Endometrial microvascular endothelial cells (primary cell): ENCODE results near the gene MBD5. TPM values are rescaled to one million over a fixed set of nuclear protein-coding genes. Genes with fewer than 3 reads are reported as not detected.

ENCODE experiments used
- in situ Hi-C: cut with HindIII; loops from 2 replicates; pipeline ENCODE4 v1.10.0; 2017; ENCODE audit warnings: low sequenced_read_pairs, low pct_unique_long_range_greater_than_20kb; ENCODE audit errors: inconsistent ontology term
- total RNA-seq: library from RNA; depleted of rRNA; stranded (reverse); fragments of >200 nt; gene quantifications from one replicate; pipeline ENCODE4 v1.2.3, GENCODE V29; 2015; ENCODE audit errors: inconsistent ontology term

Gene MBD5
- total RNA-seq, 1 donor from 2014 or later = 16.0 TPM

DNA sequence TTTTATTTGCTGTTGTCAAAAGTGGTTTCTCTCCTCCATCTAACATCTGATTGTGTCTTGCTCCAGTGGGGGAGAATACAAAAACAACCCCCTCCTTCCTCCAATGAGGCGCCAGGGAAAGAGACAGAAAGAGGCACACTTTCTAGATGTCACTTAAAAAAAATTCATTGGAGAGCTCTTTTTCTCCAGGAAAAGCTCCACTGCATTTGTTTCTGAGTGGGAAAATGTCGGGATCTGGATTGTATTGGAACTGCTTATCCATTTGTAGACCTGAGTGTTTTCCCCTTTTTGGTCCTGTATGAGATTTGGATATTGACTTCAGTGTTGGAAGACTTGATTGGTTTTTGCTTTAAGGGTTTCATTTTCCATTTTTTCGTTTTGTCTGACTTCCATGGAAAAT lies 995 bp downstream of the MBD5 start:
- in situ Hi-C loops = no loop called here

DNA sequence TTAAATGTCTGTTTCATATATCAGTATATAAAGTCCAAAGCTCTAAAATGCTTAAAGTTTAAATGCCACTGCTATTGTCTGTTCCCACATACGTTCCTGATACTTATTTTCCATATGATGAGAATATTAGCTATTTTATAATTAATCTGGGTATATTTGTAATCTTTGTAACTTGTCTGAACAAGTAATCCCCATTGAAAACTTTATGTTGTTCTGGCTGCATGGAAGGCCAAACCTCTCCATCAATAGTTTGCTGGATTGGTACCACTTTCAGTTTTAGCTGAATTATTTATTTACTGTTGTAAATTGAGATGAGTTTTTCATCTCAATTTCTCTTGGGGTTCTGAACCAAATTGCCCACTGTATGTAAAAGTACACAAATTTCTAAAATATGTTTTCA lies 1.5 kb downstream of the MBD5 start:
- in situ Hi-C loops = no loop called here

DNA sequence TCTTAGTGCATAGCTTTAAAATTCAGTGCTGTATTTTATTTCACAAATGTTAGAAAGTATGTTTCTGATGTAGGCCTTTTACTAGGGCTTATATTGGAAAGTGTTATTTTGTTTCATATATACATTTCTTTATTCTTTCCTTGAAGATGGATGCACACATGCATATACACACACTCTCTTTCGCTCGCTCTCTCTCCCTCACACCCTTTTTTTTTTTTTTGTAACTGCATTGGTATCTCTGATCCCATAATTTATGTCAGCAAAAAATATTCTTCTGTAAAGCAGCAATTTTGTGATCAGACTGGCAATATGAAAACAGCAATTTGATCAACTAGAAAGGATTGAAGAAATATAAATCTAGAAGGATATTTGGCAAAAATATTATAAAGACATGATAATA lies 2.0 kb downstream of the MBD5 start:
- in situ Hi-C loops = no loop called here

DNA sequence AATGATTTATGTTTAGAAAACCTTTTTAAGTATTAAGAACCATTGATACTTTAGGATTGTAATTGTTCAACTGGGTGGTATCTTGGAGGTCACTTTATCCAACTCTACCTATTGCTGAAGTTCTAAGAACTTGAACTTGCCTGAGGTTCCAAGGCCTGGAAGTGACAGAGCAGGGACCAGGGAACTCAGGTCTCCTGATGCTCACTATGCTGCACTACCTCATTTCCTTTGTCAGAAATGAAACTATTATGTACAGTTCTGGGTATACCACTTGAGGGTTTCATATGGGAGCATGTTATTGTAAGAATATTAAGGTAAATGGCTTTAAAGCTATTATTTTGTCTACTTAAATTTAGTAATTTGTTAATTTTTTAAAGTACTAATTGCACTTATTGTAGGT lies 3.0 kb downstream of the MBD5 start:
- in situ Hi-C loops = no loop called here

DNA sequence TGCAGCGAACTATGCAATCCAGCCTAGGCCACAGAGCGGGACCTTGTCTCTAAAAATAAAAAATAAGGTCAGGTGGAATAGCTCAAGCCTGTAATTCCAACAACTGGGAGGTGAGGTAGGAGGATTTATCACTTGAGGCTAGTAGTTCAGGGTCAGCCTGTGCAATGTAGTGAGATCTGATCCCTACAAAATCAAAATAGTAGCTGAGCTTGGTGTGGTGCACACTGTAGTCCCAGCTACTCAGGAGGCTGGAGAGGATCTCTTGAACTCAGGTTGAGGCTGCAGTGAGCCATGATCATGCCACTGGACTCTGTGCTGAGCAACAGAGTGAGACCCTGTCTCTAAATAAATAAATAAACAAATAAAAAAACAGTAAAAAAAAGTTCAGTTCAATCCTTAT lies 5.7 kb downstream of the MBD5 start:
- in situ Hi-C loops = no loop called here

DNA sequence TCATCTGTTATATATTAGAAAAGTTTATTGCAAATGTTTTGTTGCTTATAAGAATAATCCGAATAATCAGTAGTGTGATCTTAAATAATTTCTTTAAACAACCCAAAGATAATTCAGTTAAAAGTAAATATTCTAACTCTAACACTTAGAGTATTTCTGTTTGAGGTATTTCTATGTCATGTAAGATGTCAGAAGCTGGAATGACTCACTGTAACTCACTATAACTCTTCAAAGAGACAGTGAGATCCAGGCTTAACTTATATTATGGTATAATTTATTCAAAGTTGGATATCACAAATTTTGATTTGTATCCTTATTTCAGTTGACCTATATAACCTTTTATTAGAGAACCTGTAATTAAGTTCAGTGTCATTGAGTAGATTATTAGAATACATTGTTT lies 6.9 kb downstream of the MBD5 start:
- in situ Hi-C loops = no loop called here

DNA sequence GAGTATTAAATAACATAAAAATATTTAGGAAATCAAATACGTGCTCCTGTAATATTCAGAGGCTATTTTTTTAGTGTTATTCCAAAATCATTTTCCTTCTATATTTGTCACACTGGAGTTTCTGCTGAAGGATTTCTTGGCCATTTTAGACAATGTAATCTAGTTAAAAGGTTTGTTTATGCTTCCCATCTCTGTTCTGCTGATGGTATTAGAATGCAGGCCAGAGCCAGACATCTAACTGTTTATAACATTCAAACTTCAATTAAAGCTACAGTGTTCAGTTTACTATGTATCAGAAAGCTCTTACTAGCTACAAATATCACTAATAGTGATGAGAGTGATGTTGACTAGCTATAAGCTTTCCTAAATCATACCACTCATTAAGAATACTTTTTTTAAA lies 7.9 kb downstream of the MBD5 start:
- in situ Hi-C loops = no loop called here

DNA sequence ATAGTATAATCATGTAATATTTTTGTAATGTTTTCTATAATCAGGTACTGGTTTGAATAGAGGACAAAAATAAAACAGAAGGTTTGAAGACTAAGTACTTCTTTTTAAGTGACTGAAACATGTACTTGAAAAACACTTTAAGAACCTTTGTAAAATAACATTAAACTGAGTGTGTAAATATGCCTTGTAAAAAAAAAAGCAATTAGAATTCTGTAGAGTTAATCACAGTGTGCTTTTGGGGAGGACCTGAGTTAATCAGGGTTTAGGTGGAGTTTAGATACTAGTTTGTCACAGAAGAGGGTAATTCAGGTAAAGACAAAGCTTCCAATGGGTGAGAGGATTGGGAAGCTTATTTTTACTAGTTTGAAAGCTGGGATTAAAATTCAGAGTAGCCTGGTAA lies 10.3 kb downstream of the MBD5 start:
- in situ Hi-C loops = no loop called here

DNA sequence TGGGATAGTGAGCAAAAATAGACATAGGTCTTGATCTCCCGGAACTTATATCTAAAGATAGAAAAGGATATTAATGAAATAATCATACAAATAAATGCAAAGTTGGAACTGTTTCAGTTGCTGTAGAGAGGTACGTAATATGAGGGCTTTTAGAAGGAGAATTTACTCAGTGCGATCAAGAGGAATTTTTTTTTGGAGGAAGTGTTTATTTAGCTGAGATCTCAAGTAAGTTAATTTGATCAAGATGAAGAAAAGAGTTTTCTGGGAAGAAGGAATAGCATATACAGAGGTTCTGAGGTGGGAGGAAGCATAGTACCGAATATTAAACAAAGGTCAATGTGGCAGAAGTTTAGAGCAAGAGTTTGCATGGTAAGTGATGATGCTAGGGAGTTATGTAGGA lies 11.3 kb downstream of the MBD5 start:
- in situ Hi-C loops = no loop called here

DNA sequence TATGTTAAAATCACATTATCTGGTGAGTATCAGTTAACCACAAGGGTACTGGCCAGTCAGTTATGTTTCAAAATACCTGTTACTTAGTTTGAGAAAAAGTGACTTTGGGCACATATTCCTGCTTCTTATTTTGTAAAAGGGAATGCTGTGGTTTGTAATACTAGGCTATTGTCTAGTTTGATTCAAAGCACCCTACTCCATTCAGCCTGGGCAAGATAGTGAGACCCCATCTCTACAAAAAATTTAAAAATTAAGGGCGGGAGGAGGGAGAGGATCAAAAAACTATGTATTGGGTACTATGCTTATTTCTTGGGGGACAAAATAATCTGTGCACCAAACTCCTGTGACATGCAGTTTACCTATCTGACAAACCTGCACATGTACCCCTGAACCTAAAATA lies 18.9 kb downstream of the MBD5 start:
- in situ Hi-C loops = no loop called here

DNA sequence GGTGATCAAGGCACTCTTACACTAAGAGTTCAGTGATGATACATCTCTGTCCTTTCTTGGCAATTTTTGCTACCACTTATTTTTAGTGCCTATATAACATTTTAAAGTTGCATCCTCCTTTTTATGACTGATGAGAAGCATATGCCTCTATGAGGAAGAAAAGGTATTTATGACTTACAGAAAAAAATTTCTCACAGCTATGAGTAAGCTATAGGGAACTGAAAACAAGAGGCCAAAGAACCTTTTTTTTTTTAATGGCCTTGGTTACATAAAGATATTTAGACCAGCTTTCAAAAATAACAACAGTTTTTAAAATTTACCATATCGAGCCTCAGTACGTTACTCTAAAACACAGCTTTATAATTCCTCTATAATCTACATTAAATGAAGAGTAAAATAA lies 21.3 kb downstream of the MBD5 start:
- in situ Hi-C loops = no loop called here

DNA sequence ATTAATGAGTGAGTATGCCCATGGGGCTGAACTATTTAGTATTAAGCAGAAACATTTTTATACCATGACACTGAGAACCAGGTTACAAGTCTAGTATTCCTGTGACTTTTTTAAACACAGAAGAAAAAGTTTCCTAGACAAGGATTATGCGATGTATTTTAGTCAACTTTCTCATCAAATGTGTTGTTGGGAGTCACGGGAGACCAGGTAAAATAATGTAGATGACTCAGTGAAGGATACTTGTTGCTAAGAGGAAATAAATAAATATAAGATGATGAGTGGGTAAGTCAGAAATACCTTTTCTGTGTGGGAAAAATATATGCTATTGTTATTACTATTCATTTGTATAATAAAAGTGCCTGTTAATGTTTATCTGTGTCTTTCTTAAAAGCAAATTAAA lies 23.4 kb downstream of the MBD5 start:
- in situ Hi-C loops = no loop called here

DNA sequence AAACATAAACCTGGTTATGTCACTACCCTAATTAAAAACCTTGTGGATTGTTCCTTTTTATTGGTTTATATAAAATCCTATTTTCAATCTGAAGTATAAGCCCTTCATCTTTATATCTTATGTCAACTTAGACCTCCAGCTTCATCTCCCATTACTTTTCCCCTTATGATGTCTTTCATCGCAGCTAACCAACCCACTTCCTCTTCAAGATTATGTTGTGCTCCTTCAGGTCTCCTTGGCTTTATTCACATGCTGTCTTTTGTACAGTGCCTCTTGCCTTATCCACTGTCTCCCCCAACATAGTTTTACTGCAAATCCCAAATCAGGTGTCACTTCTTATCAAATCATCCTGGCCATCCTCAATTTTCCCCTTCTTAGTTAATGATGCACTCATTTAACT lies 25.9 kb downstream of the MBD5 start:
- in situ Hi-C loops = no loop called here

DNA sequence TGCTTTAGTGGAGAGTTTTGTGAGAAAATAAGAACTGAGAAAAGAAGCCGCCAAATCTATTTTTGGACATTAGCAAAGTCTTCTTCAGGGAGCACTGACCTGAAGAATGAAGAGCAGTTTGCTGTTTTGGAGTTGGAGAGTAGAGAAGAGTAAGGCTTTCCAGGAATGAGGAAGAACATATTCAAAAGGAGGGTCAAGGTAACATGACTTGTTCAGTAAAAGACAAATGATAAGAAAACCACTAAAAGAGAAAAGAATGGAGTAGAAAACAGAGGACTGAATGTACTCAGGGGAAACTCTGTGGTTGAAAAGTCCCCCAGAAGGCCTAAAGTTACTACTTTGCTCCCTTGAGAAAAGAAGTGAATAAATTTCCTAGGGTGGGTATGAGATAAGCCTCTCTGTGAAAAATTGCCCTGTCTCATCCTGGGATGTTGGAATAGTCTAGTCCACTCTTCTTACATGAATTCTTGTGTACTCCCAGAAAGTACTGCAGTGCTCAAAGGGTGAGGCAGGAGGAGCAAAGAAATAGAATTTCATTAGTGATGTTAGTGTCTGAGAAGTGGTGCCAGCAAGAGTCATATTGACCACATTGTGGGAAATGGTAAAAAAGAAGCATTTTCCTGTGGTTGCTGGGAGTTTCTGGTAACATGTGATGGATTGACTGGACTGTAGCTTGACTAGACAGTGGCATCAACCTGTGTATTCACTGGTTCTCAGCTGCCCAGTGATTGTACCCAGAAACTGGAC lies 27.8 kb downstream of the MBD5 start:
- in situ Hi-C loops = no loop called here

DNA sequence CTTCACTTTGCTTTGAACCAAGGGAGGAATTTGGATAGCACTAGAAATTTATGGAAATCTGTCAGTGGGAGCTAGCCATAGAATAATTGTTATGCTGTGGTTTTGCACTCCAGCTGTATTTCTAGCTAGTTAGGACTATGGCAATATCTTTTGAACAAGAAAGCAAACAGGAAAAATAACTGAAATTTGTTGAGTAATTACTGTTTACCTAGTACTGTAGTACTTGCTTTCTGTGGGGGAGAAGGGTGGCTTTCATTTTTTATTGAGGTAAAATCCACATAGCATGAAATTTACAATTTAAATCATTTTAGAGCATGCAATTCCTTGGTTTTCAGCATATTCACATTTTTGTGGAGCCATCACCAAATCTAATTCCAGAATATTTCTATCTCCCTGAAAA lies 28.4 kb downstream of the MBD5 start:
- in situ Hi-C loops = no loop called here

DNA sequence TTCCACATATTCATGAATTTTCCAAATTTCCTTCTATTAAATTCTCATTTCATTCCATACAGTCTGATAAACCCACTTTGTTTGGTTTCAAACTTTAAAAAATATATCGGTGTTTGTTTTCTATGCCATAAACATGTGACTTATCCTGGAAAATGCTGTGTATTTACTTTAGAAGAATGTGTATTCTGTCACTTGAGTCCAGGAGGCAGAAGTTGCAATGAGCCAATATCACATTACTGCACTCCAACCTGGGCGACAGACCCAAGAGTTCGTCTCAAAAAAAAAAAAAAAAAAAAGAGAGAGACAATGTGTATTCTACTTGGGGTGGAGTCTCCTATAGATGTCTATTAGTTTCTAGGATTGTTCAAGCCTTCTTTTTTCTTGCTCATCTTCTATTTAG lies 31.8 kb downstream of the MBD5 start:
- in situ Hi-C loops = no loop called here

DNA sequence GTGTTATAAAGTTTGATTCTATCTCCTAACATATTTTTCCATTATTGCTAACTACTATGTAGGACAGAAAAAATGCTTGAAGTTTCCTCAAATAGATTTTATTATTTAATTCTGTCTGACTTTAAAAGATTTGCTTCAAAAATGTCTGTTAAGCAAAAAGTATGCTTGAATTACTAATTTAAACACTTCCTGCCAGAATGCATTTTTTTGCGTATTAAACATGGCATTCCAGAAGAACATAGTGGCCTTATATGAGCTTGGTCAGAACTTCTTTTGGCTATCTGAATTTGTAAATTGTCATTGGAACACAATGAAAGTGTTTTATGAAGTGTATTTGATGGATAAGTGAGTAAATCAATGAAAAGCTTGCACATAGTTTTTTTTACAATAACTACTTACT lies 37.8 kb downstream of the MBD5 start:
- in situ Hi-C loops = no loop called here

DNA sequence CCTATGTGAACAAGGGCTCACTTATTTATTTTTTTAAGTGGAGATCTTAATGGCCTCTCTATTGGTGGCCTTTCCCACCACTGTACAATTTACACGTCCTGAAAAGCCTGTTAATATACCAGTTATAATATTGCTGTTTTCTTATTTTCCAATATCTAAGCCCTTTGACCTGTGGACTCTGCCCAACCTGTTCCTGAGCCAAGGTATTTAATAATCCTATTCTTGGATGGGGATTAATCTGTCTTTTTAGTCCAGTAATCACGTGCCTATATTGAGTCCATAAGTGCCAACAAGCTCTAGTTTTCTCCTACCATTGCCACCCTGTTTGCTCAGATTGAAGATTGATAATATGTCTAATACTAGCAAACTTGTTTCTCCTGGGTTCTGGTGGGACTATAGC lies 42.7 kb downstream of the MBD5 start:
- in situ Hi-C loops = no loop called here

DNA sequence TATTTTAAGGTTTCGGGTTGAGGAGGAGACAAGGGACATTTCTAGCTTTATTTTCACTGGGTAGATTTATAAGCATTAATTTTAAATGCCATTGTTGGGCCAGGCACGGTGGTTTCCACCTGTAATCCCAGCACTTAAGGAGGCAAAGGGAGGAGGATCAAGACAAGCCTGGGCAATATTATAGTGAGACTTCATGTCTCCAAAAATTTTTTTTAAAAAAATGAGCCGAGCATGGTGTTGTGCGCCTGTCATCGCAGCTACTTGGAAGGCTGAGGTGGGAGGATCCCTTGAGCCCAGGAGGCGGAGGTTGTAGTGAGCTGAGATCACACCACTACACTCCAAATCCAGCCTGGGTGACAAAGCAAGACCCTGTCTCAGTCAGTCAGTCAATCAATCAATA lies 45.0 kb downstream of the MBD5 start:
- in situ Hi-C loops = no loop called here

DNA sequence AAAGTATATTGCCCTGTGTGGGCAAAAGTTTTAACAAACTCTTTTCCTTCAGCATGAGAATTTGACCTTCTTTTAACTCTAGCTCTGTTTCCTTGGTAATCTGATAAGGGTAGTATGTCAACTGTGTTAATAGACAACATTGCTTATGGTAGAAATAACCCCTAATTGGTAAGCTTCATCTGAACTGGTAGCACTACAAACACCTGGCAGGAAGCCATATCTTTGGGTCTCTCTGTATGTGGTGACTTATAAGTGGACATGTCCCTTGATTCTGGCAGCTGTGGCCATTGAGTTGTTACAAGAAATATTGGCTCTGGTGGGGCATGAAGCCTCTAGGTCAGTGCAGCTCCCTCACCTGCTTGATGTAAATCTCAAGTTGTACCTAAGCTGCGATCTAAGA lies 46.9 kb downstream of the MBD5 start:
- in situ Hi-C loops = no loop called here

DNA sequence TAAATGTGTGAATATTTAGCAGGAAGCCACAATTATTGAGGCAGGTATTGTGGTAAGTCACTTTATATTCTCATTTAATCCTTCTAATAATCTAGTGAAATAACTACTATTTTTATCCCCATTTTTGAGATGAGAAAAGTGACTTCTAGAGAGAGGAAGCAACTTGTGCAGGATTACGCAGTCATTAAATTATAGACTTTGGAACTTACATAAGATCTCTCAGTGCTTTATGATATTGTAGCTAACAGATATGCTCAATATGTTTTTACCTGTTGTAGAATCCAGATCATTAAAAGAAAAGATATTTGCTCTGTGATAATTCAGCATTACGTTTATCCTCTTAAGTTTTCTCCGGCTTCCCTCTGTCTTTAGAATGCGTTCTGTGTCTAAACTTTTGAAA lies 50.5 kb downstream of the MBD5 start:
- in situ Hi-C loops = no loop called here
